HepG2 (cell line): ENCODE results near the gene POU3F1. TPM values are rescaled to one million over a fixed set of nuclear protein-coding genes. Genes with fewer than 3 reads are reported as not detected.

Experiments used
- BCL6 ChIP-seq: IDR thresholded peaks from 2 replicates; pipeline ENCODE4 v1.6.1; 2016; ENCODE audit warnings: missing genetic modification reagents, missing compliant biosample characterization
- CBX2 ChIP-seq, 2 experiments: fragments of 200-600 bp in 1 of 2; sonication (generic); formaldehyde crosslinking in 1 of 2; IDR thresholded peaks; 2 replicates each; pipeline versions ENCODE4 v1.7.0 to v1.8.1; 2018 to 2022; ENCODE audit warnings: low read depth in 2 of 2, low read length in 1 of 2, mild to moderate bottlenecking in 1 of 2, missing genetic modification reagents in 1 of 2
- GATAD1 ChIP-seq: IDR thresholded peaks from 2 replicates; pipeline ENCODE4 v1.6.1; 2016; ENCODE audit warnings: missing genetic modification reagents, missing compliant biosample characterization
- MED1 ChIP-seq: sonication (generic); formaldehyde crosslinking; IDR thresholded peaks from 2 replicates; pipeline ENCODE4 v1.4.0; 2020; ENCODE audit warnings: missing genetic modification reagents
- MXI1 ChIP-seq: IDR thresholded peaks from 3 replicates; pipeline ENCODE4 v1.6.1; 2012; ENCODE audit warnings: low read depth, low read length, inconsistent platforms, borderline replicate concordance
- NR2C2 ChIP-seq: sonication (generic); formaldehyde crosslinking; IDR thresholded peaks from 2 replicates; pipeline ENCODE4 v1.4.0; 2020; ENCODE audit warnings: missing genetic modification reagents, mild to moderate bottlenecking, moderate library complexity, borderline replicate concordance
- NR2F6 ChIP-seq, 2 experiments: IDR thresholded peaks; 2 replicates each; pipeline ENCODE4 v1.6.1; 2016; ENCODE audit warnings: antibody characterized with exemption in 1 of 2, mild to moderate bottlenecking in 1 of 2
- SATB2 ChIP-seq: sonication (generic); formaldehyde crosslinking; IDR thresholded peaks from 2 replicates; pipeline ENCODE4 v1.5.0; 2020; ENCODE audit warnings: missing genetic modification reagents
- SKI ChIP-seq: fragments of 450-650 bp; IDR thresholded peaks from one replicate; pipeline ENCODE4 v1.6.1; 2018; ENCODE audit warnings: mild to moderate bottlenecking; ENCODE audit not compliant: partially characterized antibody
- TBL1XR1 ChIP-seq: fragments of 150-350 bp; IDR thresholded peaks from 2 replicates; pipeline ENCODE4 v1.6.1; 2014; ENCODE audit warnings: borderline replicate concordance, low read length; ENCODE audit not compliant: partially characterized antibody
- ZFP37 ChIP-seq: sonication (generic); formaldehyde crosslinking; IDR thresholded peaks from 2 replicates; pipeline ENCODE4 v1.4.0; 2020; ENCODE audit warnings: missing genetic modification reagents, borderline replicate concordance
- ZMYM3 ChIP-seq: sonication (generic); formaldehyde crosslinking; IDR thresholded peaks from 2 replicates; pipeline ENCODE4 v1.5.1; 2020; ENCODE audit warnings: mild to moderate bottlenecking, missing genetic modification reagents
- ZNF234 ChIP-seq: sonication (generic); formaldehyde crosslinking; conservative IDR thresholded peaks from 2 replicates; pipeline ENCODE4 v1.5.1; 2020; ENCODE audit warnings: mild to moderate bottlenecking, missing genetic modification reagents
- ZNF235 ChIP-seq: sonication (generic); formaldehyde crosslinking; IDR thresholded peaks from 2 replicates; pipeline ENCODE4 v1.8.1; 2023; ENCODE audit warnings: mild to moderate bottlenecking, missing genetic modification reagents, borderline replicate concordance
- ZNF24 ChIP-seq: fragments of 450-650 bp; IDR thresholded peaks from 2 replicates; pipeline ENCODE4 v1.6.1; 2017; ENCODE audit warnings: antibody characterized with exemption, mild to moderate bottlenecking
- ZNF274 ChIP-seq: sonication (generic); formaldehyde crosslinking; IDR thresholded peaks from 2 replicates; pipeline ENCODE4 v1.5.1; 2020; ENCODE audit warnings: mild to moderate bottlenecking, missing genetic modification reagents
- ZNF34 ChIP-seq: sonication (generic); formaldehyde crosslinking; IDR thresholded peaks from 2 replicates; pipeline ENCODE4 v1.4.0; 2020; ENCODE audit warnings: mild to moderate bottlenecking, missing genetic modification reagents, borderline replicate concordance
- ZNF562 ChIP-seq: sonication (generic); formaldehyde crosslinking; IDR thresholded peaks from 2 replicates; pipeline ENCODE4 v1.8.0; 2022; ENCODE audit warnings: missing genetic modification reagents, borderline replicate concordance
- ZNF563 ChIP-seq: sonication (generic); formaldehyde crosslinking; IDR thresholded peaks from 2 replicates; pipeline ENCODE4 v1.8.0; 2022; ENCODE audit warnings: mild to moderate bottlenecking, moderate library complexity, missing genetic modification reagents
- ZNF616 ChIP-seq: sonication (generic); formaldehyde crosslinking; IDR thresholded peaks from 2 replicates; pipeline ENCODE4 v1.5.0; 2020; ENCODE audit warnings: low read depth, mild to moderate bottlenecking, missing genetic modification reagents
- ZNF850 ChIP-seq: sonication (generic); formaldehyde crosslinking; conservative IDR thresholded peaks from 2 replicates; pipeline ENCODE4 v1.9.0; 2021; ENCODE audit warnings: mild to moderate bottlenecking, missing genetic modification reagents
- polyA plus RNA-seq, 8 experiments: library from polyadenylated mRNA; depleted of rRNA in 3 of 8; stranded (reverse) in 7 of 8; unstranded in 1 of 8; fragments of >200 nt; fragmentation: Illumina TruSeq in 4 of 8; extraction: Trizol in 4 of 8; gene quantifications; 2 replicates each; pipeline versions ENCODE4 v1.2.1 to v1.2.3, GENCODE V29; 2011 to 2016; ENCODE audit warnings: low read depth in 4 of 8, missing spikeins in 1 of 8, mixed read lengths in 1 of 8; ENCODE audit not compliant: insufficient read depth in 1 of 8
- total RNA-seq, 5 experiments: library from RNA; depleted of rRNA; stranded (reverse); fragments of >200 nt; fragmentation: Illumina TruSeq; extraction: Trizol; gene quantifications; 2 replicates each; pipeline ENCODE4 v1.2.3, GENCODE V29; 2016; ENCODE audit warnings: low read depth in 1 of 5
- TF ChIP-seq, protein P1 (sequence below): sonication (generic); formaldehyde crosslinking; IDR thresholded peaks from 2 replicates; pipeline ENCODE4 v1.8.1; 2023; ENCODE audit warnings: mild to moderate bottlenecking, missing genetic modification reagents
- TF ChIP-seq, protein P2 (sequence below): IDR thresholded peaks from 2 replicates; pipeline ENCODE4 v1.6.1; 2016; ENCODE audit warnings: low read depth, control low read depth
- TF ChIP-seq, protein P3 (sequence below): sonication (generic); formaldehyde crosslinking; IDR thresholded peaks from 2 replicates; pipeline ENCODE4 v1.4.0; 2020; ENCODE audit warnings: missing genetic modification reagents, borderline replicate concordance
- TF ChIP-seq, protein P4 (sequence below): sonication (generic); formaldehyde crosslinking; IDR thresholded peaks from 2 replicates; pipeline ENCODE4 v1.4.0; 2020; ENCODE audit warnings: missing genetic modification reagents, borderline replicate concordance

The POU3F1 gene
- total and polyA plus RNA-seq, 2 of the 13 experiments (the other 11 are each of a cell fraction or from before 2014, with no cell fraction given): not detected

DNA sequence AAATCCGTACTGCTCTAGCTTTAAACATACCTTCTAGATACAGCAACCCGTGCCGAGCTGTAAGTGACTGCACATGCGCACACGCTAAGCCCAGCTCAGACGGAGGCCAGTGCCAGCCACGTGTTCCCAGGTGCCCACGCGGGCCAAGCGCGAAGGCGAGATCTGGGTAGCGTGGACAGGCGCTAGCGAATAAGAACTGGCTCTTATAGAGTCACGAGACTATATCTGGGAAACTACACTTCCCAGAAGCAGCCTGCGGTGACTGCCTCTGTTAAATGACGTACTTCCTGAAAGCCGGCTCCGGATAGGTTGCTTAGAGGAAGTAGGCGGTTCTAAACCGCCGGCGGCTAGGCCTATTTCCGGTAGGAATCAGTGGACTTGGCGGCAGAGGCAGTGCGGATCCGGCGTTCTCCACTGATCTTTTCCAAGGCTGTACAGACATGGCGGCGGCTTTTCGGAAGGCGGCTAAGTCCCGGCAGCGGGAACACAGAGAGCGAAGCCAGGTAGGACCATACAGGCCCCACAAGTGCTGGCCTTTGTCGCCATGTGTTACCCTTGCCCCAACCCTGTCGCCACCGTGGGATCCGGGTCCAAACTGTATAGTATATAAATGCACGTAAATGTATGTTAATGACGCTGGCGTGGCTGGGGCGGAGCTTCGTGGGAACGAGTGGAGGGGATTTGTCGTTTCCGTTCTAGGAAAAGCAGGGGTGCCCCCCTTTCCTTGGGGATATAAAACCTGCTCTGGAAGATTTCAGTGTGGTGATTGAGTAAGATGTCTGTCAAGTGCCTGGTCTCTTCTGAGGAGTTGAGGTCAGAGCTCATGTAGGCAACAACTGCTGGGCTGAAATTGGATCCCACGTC, 34.0 kb downstream of the POU3F1 start, which contains the start of gene UTP11 (continued):
- TF ChIP-seq ZNF562 (CRISPR knock-in tag): peak; percentile 91; the same call in 1 of the 2 replicates
- TF ChIP-seq MXI1: peak; percentile 60; the same call in 1 of the 3 replicates
- TF ChIP-seq NR2F6 (IDR thresholded peaks at IDR 0.05): no peak
- TF ChIP-seq NR2F6 (CRISPR knock-in tag; IDR thresholded peaks at IDR 0.05): peak; percentile 54; the same call in 1 of the 2 replicates
- TF ChIP-seq ZFP37 (CRISPR knock-in tag): peak; percentile 90
- peak; percentile 79; the same call in 1 of the 2 replicates for TF ChIP-seq ZNF235 (CRISPR knock-in tag)
- TF ChIP-seq ZNF563 (CRISPR knock-in tag): peak; percentile 94
- TF ChIP-seq, protein P1, sequence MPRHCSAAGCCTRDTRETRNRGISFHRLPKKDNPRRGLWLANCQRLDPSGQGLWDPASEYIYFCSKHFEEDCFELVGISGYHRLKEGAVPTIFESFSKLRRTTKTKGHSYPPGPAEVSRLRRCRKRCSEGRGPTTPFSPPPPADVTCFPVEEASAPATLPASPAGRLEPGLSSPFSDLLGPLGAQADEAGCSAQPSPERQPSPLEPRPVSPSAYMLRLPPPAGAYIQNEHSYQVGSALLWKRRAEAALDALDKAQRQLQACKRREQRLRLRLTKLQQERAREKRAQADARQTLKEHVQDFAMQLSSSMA (CRISPR knock-in tag): peak; percentile 87; the same call in 1 of the 2 replicates
- TF ChIP-seq ZNF274 (CRISPR knock-in tag): peak; percentile 98
- TF ChIP-seq GATAD1 (CRISPR knock-in tag): peak; percentile 88
- peak; percentile 91 for TF ChIP-seq SATB2 (CRISPR knock-in tag)
- TF ChIP-seq, protein P2, sequence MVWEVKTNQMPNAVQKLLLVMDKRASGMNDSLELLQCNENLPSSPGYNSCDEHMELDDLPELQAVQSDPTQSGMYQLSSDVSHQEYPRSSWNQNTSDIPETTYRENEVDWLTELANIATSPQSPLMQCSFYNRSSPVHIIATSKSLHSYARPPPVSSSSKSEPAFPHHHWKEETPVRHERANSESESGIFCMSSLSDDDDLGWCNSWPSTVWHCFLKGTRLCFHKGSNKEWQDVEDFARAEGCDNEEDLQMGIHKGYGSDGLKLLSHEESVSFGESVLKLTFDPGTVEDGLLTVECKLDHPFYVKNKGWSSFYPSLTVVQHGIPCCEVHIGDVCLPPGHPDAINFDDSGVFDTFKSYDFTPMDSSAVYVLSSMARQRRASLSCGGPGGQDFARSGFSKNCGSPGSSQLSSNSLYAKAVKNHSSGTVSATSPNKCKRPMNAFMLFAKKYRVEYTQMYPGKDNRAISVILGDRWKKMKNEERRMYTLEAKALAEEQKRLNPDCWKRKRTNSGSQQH (CRISPR knock-in tag): peak; percentile 81
- peak; percentile 94; the same call in 1 of the 2 replicates for TF ChIP-seq ZNF616
- 0 out of 2 replicates have a peak, but pooled peaks have one; percentile 49 for TF ChIP-seq ZNF850 (CRISPR knock-in tag)
- TF ChIP-seq NR2C2 (CRISPR knock-in tag): peak; percentile 30; the same call in 1 of the 2 replicates
- TF ChIP-seq, protein P3, sequence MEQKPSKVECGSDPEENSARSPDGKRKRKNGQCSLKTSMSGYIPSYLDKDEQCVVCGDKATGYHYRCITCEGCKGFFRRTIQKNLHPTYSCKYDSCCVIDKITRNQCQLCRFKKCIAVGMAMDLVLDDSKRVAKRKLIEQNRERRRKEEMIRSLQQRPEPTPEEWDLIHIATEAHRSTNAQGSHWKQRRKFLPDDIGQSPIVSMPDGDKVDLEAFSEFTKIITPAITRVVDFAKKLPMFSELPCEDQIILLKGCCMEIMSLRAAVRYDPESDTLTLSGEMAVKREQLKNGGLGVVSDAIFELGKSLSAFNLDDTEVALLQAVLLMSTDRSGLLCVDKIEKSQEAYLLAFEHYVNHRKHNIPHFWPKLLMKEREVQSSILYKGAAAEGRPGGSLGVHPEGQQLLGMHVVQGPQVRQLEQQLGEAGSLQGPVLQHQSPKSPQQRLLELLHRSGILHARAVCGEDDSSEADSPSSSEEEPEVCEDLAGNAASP (CRISPR knock-in tag): peak; percentile 77
- peak; percentile 79 for TF ChIP-seq ZMYM3 (CRISPR knock-in tag)
- TF ChIP-seq TBL1XR1: peak; percentile 22
- TF ChIP-seq ZNF24: no peak
- TF ChIP-seq, protein P4, sequence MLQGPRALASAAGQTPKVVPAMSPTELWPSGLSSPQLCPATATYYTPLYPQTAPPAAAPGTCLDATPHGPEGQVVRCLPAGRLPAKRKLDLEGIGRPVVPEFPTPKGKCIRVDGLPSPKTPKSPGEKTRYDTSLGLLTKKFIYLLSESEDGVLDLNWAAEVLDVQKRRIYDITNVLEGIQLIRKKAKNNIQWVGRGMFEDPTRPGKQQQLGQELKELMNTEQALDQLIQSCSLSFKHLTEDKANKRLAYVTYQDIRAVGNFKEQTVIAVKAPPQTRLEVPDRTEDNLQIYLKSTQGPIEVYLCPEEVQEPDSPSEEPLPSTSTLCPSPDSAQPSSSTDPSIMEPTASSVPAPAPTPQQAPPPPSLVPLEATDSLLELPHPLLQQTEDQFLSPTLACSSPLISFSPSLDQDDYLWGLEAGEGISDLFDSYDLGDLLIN: no peak
- TF ChIP-seq ZNF34 (CRISPR knock-in tag): no peak
- TF ChIP-seq BCL6: no peak
- TF ChIP-seq SKI: no peak
- TF ChIP-seq MED1: peak; percentile 56
- TF ChIP-seq ZNF234 (CRISPR knock-in tag): 0 out of 2 replicates have a peak, but pooled peaks have one; percentile 44
- no peak for TF ChIP-seq CBX2 (IDR thresholded peaks at IDR 0.05; ENCODE audit: low read depth, low read length)
- no peak; the same call in 1 of the 2 replicates for TF ChIP-seq CBX2 (CRISPR knock-in tag; IDR thresholded peaks at IDR 0.05; ENCODE audit: low read depth)
